ENCODE data around the gene NLRP12. TPM values are rescaled to one million over a fixed set of nuclear protein-coding genes. Genes with fewer than 3 reads are reported as not detected.
A peak's percentile ranks its signal among the peaks of the same experiment; 100 is the strongest.

The NLRP12 gene
- total and polyA plus RNA-seq, 2 donors (not counting 1 experiment from before 2014, with no cell fraction given) = 0.22 TPM; not detected in 1

DNA sequence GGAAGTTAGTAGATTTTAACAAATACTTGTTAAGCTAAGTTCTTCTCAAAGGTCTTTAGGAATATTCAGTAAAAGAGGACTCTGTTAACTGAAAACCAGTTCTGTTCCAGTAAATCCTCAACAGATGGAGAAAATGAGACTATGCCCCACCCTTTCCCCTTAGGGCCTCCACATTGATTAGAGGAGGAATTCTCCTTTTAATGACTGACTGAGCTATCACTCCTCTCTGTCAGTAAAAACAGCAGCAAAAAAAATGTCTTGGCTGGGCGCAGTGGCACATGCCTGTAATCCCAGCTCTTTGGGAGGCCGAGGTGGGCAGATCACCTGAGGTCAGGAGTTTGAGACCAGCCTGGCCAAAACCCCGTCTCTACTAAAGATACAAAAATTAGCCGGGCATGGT, 50.1 kb downstream of the NLRP12 start:
- TF ChIP-seq EZH2 (IDR thresholded peaks at IDR 0.05; ENCODE audit: borderline replicate concordance, insufficient read depth, low read depth, low read length, poor library complexity, severe bottlenecking) = no peak
- TF ChIP-seq, protein P1, sequence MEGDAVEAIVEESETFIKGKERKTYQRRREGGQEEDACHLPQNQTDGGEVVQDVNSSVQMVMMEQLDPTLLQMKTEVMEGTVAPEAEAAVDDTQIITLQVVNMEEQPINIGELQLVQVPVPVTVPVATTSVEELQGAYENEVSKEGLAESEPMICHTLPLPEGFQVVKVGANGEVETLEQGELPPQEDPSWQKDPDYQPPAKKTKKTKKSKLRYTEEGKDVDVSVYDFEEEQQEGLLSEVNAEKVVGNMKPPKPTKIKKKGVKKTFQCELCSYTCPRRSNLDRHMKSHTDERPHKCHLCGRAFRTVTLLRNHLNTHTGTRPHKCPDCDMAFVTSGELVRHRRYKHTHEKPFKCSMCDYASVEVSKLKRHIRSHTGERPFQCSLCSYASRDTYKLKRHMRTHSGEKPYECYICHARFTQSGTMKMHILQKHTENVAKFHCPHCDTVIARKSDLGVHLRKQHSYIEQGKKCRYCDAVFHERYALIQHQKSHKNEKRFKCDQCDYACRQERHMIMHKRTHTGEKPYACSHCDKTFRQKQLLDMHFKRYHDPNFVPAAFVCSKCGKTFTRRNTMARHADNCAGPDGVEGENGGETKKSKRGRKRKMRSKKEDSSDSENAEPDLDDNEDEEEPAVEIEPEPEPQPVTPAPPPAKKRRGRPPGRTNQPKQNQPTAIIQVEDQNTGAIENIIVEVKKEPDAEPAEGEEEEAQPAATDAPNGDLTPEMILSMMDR (IDR thresholded peaks at IDR 0.05) = no peak
- Histone ChIP-seq H3K27ac (ENCODE audit: low read length in 2 of 2) (no peak overlapping the region), H3K9ac (ENCODE audit: low read length) (no peak overlapping the region), H3K36me3 (replicated peaks in 1 of 2; ENCODE audit: control extremely low read depth in 1 of 2, control insufficient read depth in 1 of 2, extremely low read depth in 1 of 2, insufficient read depth in 2 of 2, low read length in 1 of 2) (no peaks in the 10 kb centered on the region), H3K27me3 (replicated peaks in 1 of 4; ENCODE audit: control extremely low read depth in 1 of 4, control insufficient read depth in 3 of 4, insufficient read depth in 4 of 4, low read length in 3 of 4) (no peaks in the 10 kb centered on the region), H3K79me2 (ENCODE audit: control insufficient read depth, insufficient read depth, low read length) (no peaks in the 10 kb centered on the region), H3K4me1 (ENCODE audit: control insufficient read depth in 2 of 2, insufficient read depth in 2 of 2, low read length in 2 of 2) (no peaks in the 10 kb centered on the region), H4K20me1 (ENCODE audit: control insufficient read depth, insufficient read depth, low read length, poor library complexity, severe bottlenecking) (no peaks in the 10 kb centered on the region), H3K9me3 (ENCODE audit: control extremely low read depth in 1 of 3, control insufficient read depth in 2 of 3, insufficient read depth in 1 of 3, low read length in 2 of 3) (peaks cover 0 to 5% (median 0%) of the 10 kb centered on the region in 3 donors), H2AFZ (ENCODE audit: insufficient read depth, low read depth, low read length, poor library complexity, severe bottlenecking) (no peak overlapping the region), H3K4me2 (replicated peaks; ENCODE audit: low read depth, low read length, poor library complexity, severe bottlenecking) (no peak overlapping the region), H3K4me3 (ENCODE audit: control extremely low read depth in 1 of 5, extremely low read depth in 1 of 5, insufficient read depth in 1 of 5, low read depth in 2 of 5, low read length in 4 of 5) (no peak overlapping the region)
- 98% methylated on average over 4 of the region's 4 CpGs for WGBS (ENCODE audit: insufficient coverage)
- intact Hi-C loops (cut with micrococcal nuclease) = loop anchor here (2.0 kb wide), 1 partner anchor 251 kb away; no protein-coding TSS in a partner anchor
- POLR2A ChIA-PET = no interaction called here
- no peak overlapping the region for H3K4me3 Mint-ChIP-seq
- DNase-seq (no peak), ATAC-seq (ENCODE audit: low read depth) (no peak)
- H3K4me1 Mint-ChIP-seq = peaks cover 2% of the 10 kb centered on the region
- H3K9me3 Mint-ChIP-seq (ENCODE audit: insufficient read depth) = no peaks in the 10 kb centered on the region
- H3K27me3 Mint-ChIP-seq = peaks cover 4% of the 10 kb centered on the region
- no peak overlapping the region for H3K27ac Mint-ChIP-seq
- CTCF ChIA-PET = interaction anchor here (1.5 to 1.7 kb wide), 2 partner anchors 17 to 256 kb away, joined by 3 to 5 read pairs; no protein-coding TSS in a partner anchor

DNA sequence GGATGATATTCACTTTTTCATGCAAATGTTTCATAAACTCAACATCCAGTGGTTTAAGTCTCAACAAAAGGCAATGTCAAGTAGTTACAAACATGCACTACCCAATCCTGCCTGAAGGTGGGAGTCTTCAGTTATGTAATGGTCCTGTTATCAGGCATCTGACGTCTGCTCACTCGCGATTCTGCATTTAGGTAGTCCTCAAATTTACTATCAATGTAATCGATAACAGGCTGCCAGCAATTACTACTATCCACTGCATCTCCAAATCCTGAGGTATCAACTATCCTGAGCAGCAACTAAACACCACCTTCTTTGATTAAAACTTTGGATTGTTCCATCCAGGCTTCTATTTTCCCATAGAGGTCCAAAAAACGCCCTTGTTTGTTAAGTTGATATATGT, 51.2 kb downstream of the NLRP12 start:
- ATAC-seq (ENCODE audit: low read depth) = peak; percentile 31
- intact Hi-C loops (cut with micrococcal nuclease) = loop anchor here (2.0 kb wide), 1 partner anchor 252 kb away; no protein-coding TSS in a partner anchor
- Histone ChIP-seq H2AFZ (ENCODE audit: insufficient read depth, low read depth, low read length, poor library complexity, severe bottlenecking) (no peak overlapping the region), H3K27me3 (replicated peaks in 1 of 4; ENCODE audit: control extremely low read depth in 1 of 4, control insufficient read depth in 3 of 4, insufficient read depth in 4 of 4, low read length in 3 of 4) (no peaks in the 10 kb centered on the region), H3K4me3 (ENCODE audit: control extremely low read depth in 1 of 5, extremely low read depth in 1 of 5, insufficient read depth in 1 of 5, low read depth in 2 of 5, low read length in 4 of 5) (no peak overlapping the region), H3K9ac (ENCODE audit: low read length) (no peak overlapping the region), H3K4me1 (ENCODE audit: control insufficient read depth in 2 of 2, insufficient read depth in 2 of 2, low read length in 2 of 2) (no peaks in the 10 kb centered on the region), H3K9me3 (ENCODE audit: control extremely low read depth in 1 of 3, control insufficient read depth in 2 of 3, insufficient read depth in 1 of 3, low read length in 2 of 3) (peaks cover 0 to 11% (median 0%) of the 10 kb centered on the region in 3 donors), H3K4me2 (replicated peaks; ENCODE audit: low read depth, low read length, poor library complexity, severe bottlenecking) (no peak overlapping the region), H4K20me1 (ENCODE audit: control insufficient read depth, insufficient read depth, low read length, poor library complexity, severe bottlenecking) (no peaks in the 10 kb centered on the region), H3K79me2 (ENCODE audit: control insufficient read depth, insufficient read depth, low read length) (no peaks in the 10 kb centered on the region), H3K27ac (ENCODE audit: low read length in 2 of 2) (no peak overlapping the region), H3K36me3 (replicated peaks in 1 of 2; ENCODE audit: control extremely low read depth in 1 of 2, control insufficient read depth in 1 of 2, extremely low read depth in 1 of 2, insufficient read depth in 2 of 2, low read length in 1 of 2) (no peaks in the 10 kb centered on the region)
- CTCF ChIA-PET = interaction anchor here (1.3 to 1.7 kb wide), 2 partner anchors 18 to 20 kb away, joined by 3 to 5 read pairs; no protein-coding TSS in a partner anchor
- POLR2A ChIA-PET = no interaction called here
- no peak overlapping the region for H3K4me3 Mint-ChIP-seq
- DNase-seq = peak; percentile 62
- no peak overlapping the region for H3K27ac Mint-ChIP-seq
- H3K4me1 Mint-ChIP-seq = peaks cover 2% of the 10 kb centered on the region
- 0% methylated on average over 4 of the region's 5 CpGs for WGBS (ENCODE audit: insufficient coverage)
- H3K9me3 Mint-ChIP-seq (ENCODE audit: insufficient read depth) = no peaks in the 10 kb centered on the region
- TF ChIP-seq, protein P1 (IDR thresholded peaks at IDR 0.05) = peak; percentile 84
- no peak for TF ChIP-seq EZH2 (IDR thresholded peaks at IDR 0.05; ENCODE audit: borderline replicate concordance, insufficient read depth, low read depth, low read length, poor library complexity, severe bottlenecking)
- H3K27me3 Mint-ChIP-seq = peaks cover 4% of the 10 kb centered on the region
